Glutamatergic neuron (in vitro differentiated cells): ENCODE measurements around the gene ISG20. TPM values are rescaled to one million over a fixed set of nuclear protein-coding genes. Genes with fewer than 3 reads are reported as not detected.

ENCODE experiments used
- DNase-seq: peaks from one replicate; pipeline ENCODE4 v3.0.0; 2022
- H3K27ac Mint-ChIP-seq: one replicate; pipeline ENCODE4 v1.8.0; 2020; ENCODE audit warnings: mild to moderate bottlenecking, mixed read lengths, inconsistent platforms; ENCODE audit not compliant: unreplicated experiment
- H3K27me3 Mint-ChIP-seq: one replicate; pipeline ENCODE4 v1.8.0; 2020; ENCODE audit warnings: mild to moderate bottlenecking, moderate library complexity, mixed read lengths, inconsistent platforms; ENCODE audit not compliant: unreplicated experiment
- H3K36me3 Mint-ChIP-seq: one replicate; pipeline ENCODE4 v1.8.0; 2020; ENCODE audit warnings: mild to moderate bottlenecking, mixed read lengths, inconsistent platforms; ENCODE audit not compliant: unreplicated experiment
- H3K4me1 Mint-ChIP-seq: one replicate; pipeline ENCODE4 v1.8.0; 2020; ENCODE audit warnings: mild to moderate bottlenecking, low read depth, mixed read lengths, inconsistent platforms; ENCODE audit not compliant: unreplicated experiment
- H3K4me3 Mint-ChIP-seq: one replicate; pipeline ENCODE4 v1.8.0; 2020; ENCODE audit warnings: mild to moderate bottlenecking, mixed read lengths, inconsistent platforms; ENCODE audit not compliant: unreplicated experiment
- H3K9me3 Mint-ChIP-seq: one replicate; pipeline ENCODE4 v1.8.0; 2020; ENCODE audit warnings: mild to moderate bottlenecking, moderate library complexity, mixed read lengths, inconsistent platforms; ENCODE audit not compliant: unreplicated experiment
- CTCF ChIP-seq: fragments of 200-600 bp; sonication (generic); IDR thresholded peaks from one replicate; pipeline ENCODE4 v1.5.0; 2021; ENCODE audit not compliant: partially characterized antibody, unreplicated experiment
- microRNA-seq: library from miRNA; unstranded; fragments of <30 nt; microRNA quantifications from one replicate; pipeline ENCODE4, GENCODE V29; 2020; ENCODE audit not compliant: unreplicated experiment
- total RNA-seq: library from RNA; stranded (reverse); fragmentation: NEBNext Ultra II Directional; extraction: Animal tissue kit (Norgen Biotek cat#: 25700); gene quantifications from one replicate; pipeline ENCODE4 v1.2.1, GENCODE V29; 2021; ENCODE audit not compliant: unreplicated experiment

ISG20 gene
- total RNA-seq, 1 donor from 2014 or later = 1.1 TPM

GRCh38 chr15:88702983-88703382, 64.2 kb downstream of the ISG20 start:
- H3K36me3 Mint-ChIP-seq = no peaks in the 10 kb centered on the region
- H3K9me3 Mint-ChIP-seq = peaks cover 5% of the 10 kb centered on the region
- H3K27me3 Mint-ChIP-seq = peaks cover 14% of the 10 kb centered on the region
- no peak overlapping the region for H3K4me3 Mint-ChIP-seq
- peaks cover 8% of the 10 kb centered on the region for H3K4me1 Mint-ChIP-seq
- DNase-seq = no peak
- no peak overlapping the region for H3K27ac Mint-ChIP-seq
- no peak for TF ChIP-seq CTCF

DNA sequence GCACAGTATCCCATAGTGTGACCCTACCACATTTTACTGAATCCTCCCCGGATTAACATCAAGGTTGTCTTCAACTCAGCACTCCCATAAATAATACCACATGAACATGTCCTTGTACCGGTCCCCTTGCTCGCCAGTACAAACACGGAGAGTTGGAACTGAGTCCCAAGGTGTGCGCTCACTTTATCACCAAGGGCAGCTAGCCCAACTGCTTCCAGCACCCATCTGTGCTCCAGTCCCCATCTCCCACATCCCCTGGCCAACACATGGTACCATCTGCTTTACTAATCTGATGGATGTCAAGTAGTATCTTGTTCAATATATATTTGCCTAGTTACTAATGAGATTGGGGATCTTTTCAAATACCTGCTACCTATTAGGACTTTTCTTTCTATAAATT, 64.7 kb downstream of the ISG20 start:
- H3K36me3 Mint-ChIP-seq = no peaks in the 10 kb centered on the region
- DNase-seq = no peak
- H3K9me3 Mint-ChIP-seq = peaks cover 5% of the 10 kb centered on the region
- TF ChIP-seq CTCF = no peak
- peaks cover 14% of the 10 kb centered on the region for H3K27me3 Mint-ChIP-seq
- no peak overlapping the region for H3K4me3 Mint-ChIP-seq
- H3K27ac Mint-ChIP-seq = peak overlapping the region; percentile 54
- peaks cover 8% of the 10 kb centered on the region for H3K4me1 Mint-ChIP-seq

DNA sequence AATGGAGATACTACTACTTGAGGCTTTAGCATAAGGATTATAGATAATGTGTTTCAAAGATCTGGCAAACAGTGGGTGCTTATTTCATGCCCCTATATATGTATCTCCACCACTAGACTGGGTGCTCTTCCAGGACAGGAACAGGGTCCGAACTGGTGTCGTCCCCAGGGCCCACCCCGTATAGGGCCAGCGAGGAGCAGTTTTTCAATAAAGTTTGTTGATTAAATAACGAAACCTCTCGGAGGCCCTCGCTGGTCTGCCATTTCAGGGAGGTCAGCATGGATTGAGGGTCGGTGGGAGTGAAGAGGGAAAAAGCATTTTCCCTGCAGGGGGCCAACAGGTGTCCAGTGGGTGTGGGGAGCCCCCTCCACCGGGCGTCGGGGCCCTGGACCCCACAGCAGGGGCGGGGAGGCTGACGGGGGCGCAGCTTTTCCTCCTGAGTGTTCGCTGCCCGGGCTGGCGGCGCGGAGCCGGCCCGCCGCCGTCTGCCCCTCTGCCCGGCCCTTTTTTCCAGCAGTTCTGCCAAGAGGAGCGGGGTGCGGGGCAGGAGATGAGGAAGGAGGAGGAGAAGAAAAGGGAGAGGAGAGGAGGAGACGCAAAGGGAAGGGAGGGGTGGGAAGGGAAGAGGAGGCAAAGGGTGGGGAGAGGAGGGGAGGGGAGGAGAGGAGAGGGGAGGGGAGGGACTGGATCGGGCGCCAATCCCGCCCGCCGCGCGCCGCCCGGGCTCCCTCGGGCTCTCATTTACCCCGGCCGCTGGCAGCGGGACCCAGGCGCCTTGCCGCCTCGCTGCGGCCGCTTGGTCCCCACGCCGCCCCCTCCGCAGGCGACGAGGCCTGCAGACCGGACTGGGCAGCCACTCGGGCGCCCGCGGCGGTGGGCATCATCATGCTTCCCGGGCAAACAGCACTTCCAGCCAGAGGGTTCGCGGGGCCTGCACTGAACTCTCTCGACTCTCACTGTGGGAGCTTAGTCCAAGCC, 66.3 kb downstream of the ISG20 start:
- DNase-seq = no peak
- Mint-ChIP-seq H3K4me3 (peak overlapping the region; percentile 76), H3K9me3 (peaks cover 5% of the 10 kb centered on the region), H3K36me3 (no peaks in the 10 kb centered on the region), H3K4me1 (peaks cover 8% of the 10 kb centered on the region), H3K27ac (no peak overlapping the region), H3K27me3 (peaks cover 10% of the 10 kb centered on the region)
- TF ChIP-seq CTCF = no peak

DNA sequence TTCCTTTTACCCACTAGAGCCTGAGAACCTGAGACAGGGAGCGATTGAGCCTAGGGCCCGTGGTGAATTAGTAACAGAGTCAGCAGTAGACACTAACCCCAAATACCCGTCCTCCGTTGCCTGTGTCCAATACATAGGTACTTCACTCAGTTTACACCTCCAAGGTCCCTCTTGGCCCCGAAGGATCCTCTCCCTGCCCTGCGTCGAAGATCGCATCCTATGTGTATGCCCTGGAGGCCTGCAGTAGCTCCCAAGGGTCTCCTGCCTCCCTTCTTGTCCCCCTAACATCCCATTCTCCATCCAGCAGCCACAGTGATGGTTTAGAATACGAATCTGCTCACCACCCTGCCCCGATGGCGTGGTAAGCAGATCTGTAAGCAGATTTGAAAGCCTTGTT, 67.0 kb downstream of the ISG20 start:
- Mint-ChIP-seq H3K4me3 (peak overlapping the region; percentile 76), H3K36me3 (no peaks in the 10 kb centered on the region), H3K9me3 (peaks cover 5% of the 10 kb centered on the region), H3K4me1 (peaks cover 8% of the 10 kb centered on the region), H3K27ac (no peak overlapping the region), H3K27me3 (peaks cover 10% of the 10 kb centered on the region)
- no peak for TF ChIP-seq CTCF
- DNase-seq = no peak

Small RNA genes within 50 kb of the gene (microRNA-seq; reads per million reads assigned to microRNA genes)
- 2.3 reads per million, percentile 16 among the genes with 10 or more reads in this experiment for gene MIR1179
- not detected for gene MIR3529
- not detected for gene MIR7-2

Other genes with a start within 250 kb of the ISG20 start
- gene MRPL46, start 171.6 kb upstream of the ISG20 start, total RNA-seq = 19.3 TPM
- gene MRPS11, start 171.3 kb upstream of the ISG20 start, total RNA-seq = 58.9 TPM
- 8.8 TPM for gene DET1, start 92.3 kb upstream of the ISG20 start, total RNA-seq
- 15.4 TPM for gene AEN, start 17.7 kb upstream of the ISG20 start, total RNA-seq
- 0.05 TPM for gene ACAN, start 164.4 kb downstream of the ISG20 start, total RNA-seq